PC-9 (cell line): ENCODE data around the gene ZMAT5.

Experiments
- CTCF ChIP-seq: fragments of 200-600 bp; sonication (generic); conservative IDR thresholded peaks from 2 replicates; pipeline ENCODE4 v1.6.1; 2017; ENCODE audit warnings: mixed run types, antibody characterized with exemption, mild to moderate bottlenecking, moderate library complexity
- EZH2 ChIP-seq: fragments of 200-600 bp; sonication (generic); IDR thresholded peaks from 2 replicates; pipeline ENCODE4 v1.8.0; 2017; ENCODE audit warnings: antibody characterized with exemption, low read depth

DNA sequence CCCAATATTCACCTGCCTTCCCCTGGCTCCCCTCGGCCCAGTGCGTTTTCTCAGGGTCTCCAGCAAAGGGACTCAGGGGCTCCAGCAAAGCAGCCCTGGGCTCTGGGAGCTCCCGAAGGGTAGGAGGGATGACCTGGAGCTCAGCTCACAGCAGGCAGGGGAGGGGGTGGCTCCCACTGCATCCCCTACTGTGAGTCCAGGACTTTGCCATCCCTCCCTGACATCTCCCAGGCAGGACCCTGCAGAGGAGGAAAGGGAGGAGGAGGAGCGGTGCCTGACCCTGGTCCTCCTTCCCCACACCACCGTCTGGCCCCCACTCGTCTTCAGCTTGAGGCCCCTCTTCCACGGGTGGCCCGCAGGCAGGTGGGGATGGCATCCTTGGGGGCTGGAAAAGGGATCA lies 42.0 kb downstream of the ZMAT5 start:
- TF ChIP-seq CTCF (no peak), EZH2 (no peak)
